EL (cell line): ENCODE measurements around the gene TGFBR3.
"Not testable (repeated sequence)": the region's sequence is repeated elsewhere in the genome, so short reads cannot be mapped to it uniquely, and the experiment has no call there.

ENCODE experiments used
- DNase-seq: peaks from one replicate; pipeline ENCODE4 v3.0.0-alpha.2; 2016

Gene TGFBR3

DNA sequence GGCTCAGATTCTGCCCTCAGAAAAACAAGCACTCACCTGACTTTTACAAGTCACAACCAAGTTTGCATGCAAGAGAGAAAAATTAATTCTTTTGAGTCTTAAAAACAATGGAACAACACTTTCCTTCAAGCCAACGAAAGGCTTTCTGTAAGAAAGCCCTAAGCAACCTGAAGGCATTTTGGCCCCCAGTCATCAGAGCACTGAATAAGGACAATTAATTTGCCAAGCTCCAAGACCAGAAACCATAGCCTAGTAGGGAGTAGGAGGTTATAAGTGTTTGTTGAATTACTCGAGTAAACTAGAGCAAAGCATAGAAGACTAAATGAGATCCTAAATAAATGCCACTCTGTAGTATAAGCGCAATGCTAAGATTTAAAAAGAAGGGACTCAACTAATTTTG is 4.7 kb downstream of the TGFBR3 start:
- no peak for DNase-seq

- no peak for DNase-seq
Measured at GRCh38 chr1:91879733-91880132, 6.2 kb downstream of the TGFBR3 start.

DNA sequence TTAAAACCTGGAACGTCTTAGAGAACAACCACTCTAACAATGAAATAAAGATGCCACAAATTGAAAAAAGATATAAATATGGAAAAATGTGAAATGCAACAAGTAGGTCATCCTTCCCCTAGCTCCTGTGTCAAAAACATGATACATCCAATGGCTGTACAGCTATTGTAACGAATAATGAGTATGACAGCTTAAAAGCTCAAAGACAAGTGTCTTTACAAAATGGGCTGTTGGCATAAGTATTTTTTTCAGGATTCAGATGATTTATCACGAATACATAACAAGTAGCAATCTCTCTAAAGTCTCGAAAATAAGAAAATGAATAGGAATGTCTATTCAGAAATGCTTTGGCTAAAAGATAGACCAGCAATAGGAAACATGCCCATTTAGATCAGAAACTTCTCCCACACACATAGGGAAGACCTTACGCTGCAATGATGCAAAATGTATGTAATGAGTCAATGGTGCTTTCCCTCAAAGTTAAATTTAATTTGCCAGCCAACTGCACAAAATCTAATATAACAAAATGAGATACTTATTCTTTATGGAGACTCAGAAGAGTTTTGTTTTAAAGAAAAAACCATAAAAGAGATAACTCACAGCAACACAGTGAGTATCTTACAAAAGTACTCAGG is 8.3 kb downstream of the TGFBR3 start:
- DNase-seq, result no peak

GRCh38 chr1:91876781-91877573 is 9.0 kb downstream of the TGFBR3 start:
- no peak for DNase-seq

DNA sequence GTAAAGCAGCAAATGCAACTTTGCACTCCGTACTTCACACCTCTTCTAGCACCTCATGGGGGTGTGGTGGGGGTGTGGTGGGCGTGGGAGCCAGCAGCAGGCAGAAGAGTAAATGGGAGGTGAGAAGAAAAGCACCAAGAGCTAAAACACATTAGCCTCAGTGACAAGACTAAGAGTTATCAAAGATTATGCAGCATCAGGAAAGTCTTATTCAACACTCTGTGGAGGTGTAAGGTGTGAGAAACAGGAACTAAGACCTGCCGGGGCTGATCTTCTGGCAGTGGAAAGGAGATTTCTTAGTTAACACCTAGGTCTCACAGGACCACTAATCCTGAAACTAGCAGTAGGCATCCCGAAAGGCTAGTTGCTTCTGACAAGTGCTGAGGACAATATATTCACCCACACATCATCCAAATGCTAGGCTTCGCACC is 9.9 kb downstream of the TGFBR3 start:
- DNase-seq, result no peak

DNA sequence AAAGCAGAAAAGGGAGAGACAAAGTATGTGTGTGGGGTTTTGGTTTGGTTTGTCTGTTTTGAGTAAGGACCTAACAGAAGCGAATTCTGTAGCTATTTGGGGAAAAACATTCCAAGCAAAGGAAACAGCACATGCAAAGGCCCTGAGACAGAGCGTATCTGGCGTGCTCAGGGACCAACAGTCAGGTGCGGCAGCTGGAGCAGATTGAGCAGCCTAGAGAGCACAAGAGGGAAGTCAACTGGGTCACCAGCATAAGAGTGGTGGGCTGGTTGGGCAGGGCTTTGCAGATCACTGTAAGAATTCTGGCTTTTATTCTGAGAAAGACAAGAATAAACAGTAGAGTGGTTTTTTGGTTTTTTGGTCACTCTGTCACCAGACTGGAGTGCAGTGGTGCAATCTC is 11.8 kb downstream of the TGFBR3 start:
- DNase-seq, result no peak

GRCh38 chr1:91872559-91873081 is 13.3 kb downstream of the TGFBR3 start:
- DNase-seq, result peak; percentile 24

- peak; percentile 21 for DNase-seq
Measured at GRCh38 chr1:91872000-91872399, 14.0 kb downstream of the TGFBR3 start.

DNA sequence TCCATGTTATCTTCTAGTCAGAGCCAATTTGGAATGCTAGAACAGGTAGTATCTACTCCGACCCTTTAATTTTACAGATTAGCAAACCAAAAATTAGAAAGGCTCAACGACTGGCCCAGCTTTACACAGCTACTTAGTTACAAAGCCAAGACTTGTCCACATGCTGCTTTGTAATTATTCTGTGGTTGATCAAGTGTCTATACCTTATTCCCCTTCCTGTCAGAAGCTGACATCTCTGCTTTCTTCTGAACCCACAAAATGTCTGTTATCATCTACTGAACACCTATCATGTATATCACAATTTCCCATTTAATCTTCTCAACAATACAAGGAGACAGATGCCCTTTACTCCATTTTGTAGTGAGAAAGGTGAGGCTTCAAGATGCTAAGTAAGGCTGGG is 15.6 kb downstream of the TGFBR3 start:
- no peak for DNase-seq

- DNase-seq, result no peak
Measured at GRCh38 chr1:91866425-91866824, 19.5 kb downstream of the TGFBR3 start.

- DNase-seq, result peak; percentile 69
Measured at GRCh38 chr1:91864017-91864700, 21.8 kb downstream of the TGFBR3 start.

DNA sequence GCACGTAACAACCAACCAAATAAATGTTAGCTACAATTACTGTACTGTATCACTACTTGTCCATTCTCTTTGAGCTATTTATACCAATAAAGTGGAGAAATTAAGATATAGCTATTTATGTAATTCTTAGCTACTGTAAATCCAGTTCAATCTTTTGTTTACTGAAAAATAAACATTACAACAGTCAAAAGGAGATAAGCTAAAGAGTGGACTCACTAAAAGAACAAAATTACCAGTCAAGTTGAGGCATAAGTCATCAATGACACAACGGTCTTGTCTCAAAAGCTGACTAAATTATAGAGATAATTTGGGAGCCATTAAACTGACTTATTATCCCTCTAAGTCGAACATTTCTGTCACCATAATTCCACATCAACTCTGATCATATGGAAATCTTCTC is 22.5 kb downstream of the TGFBR3 start:
- DNase-seq, result no peak

DNA sequence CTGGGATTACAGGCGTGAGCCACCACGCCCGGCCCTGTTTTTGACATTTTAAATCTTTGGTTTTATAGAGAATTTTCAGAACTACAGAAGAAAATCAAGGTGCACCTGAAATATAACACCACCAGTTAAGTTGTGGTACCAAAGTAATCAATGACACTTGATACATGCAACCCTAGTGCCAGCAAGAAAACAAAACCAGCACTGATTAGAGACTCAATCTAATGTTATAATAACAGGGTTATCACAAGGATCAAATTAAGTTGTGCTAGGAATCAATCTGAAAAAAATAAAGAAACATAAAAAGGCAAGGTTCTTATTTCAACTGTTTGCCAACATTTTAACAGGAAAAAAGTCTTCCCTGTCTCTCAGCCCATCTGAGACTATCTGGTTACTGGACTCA is 23.8 kb downstream of the TGFBR3 start:
- no peak for DNase-seq

GRCh38 chr1:91857557-91858239 is 28.3 kb downstream of the TGFBR3 start:
- DNase-seq, result no peak

DNA sequence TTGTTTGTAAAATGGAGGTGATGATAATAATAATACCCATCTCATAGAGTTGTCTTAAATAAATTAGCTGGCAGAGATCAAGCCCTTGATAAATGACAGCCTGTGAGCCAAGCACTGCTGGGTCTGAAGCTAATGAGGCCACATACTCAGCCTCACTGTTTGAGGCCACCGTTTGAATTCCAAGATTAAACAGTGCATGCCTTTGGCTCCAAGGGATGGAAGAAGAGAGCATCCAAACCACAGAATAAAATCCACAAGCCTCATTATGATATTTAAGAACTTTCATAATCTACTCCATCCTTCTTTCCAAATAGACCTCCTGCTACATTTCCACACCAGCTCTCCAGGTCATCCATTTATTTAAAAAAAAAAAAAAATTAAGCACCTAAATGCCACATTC is 29.0 kb downstream of the TGFBR3 start:
- no peak for DNase-seq

GRCh38 chr1:91854852-91855534 is 31.0 kb downstream of the TGFBR3 start:
- DNase-seq, result no peak

- DNase-seq, result no peak
Measured at GRCh38 chr1:91853397-91853796, 32.6 kb downstream of the TGFBR3 start.

DNA sequence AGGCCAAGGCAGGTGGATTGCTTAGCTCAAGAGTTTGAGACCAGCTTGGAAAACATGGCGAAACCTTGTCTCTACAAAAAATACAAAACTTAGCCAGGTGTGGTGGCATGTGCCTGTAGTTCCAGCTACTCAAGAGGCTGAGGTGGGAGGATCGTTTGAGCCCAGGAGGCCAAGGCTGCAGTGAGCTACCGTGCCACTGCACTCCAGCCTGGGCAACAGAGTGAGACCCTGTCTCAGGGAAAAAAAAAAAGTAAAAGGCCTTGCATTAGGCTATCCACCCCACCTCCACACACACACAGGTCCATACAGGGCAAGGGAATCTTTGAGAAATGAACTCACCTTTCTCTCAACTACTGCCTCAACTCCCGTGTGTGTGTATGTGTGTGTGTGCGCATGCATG is 33.9 kb downstream of the TGFBR3 start:
- not testable (repeated sequence) for DNase-seq

- peak; percentile 83 for DNase-seq
Measured at GRCh38 chr1:91851130-91852010, 34.6 kb downstream of the TGFBR3 start.

GRCh38 chr1:91850708-91851107 is 35.2 kb downstream of the TGFBR3 start:
- no peak for DNase-seq

DNA sequence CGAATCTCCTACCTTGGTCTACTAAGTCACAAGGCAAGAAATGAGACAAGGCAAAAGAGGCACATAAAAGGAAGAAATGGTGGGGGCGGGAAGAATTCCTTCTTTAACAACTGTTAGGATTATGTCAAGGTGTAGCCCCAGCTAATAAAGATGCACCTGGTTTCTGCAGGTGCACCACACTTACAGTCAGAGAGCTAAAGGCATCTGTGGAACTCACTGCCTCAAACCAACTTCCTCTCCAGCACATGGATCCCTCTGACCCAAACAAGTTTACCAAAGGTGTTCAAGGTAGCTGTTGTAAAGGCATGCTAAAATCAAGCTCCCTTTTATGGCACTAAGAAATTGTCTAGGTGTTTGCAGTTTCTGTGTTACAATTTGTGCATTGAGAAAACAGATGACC is 38.1 kb downstream of the TGFBR3 start:
- DNase-seq, result no peak

DNA sequence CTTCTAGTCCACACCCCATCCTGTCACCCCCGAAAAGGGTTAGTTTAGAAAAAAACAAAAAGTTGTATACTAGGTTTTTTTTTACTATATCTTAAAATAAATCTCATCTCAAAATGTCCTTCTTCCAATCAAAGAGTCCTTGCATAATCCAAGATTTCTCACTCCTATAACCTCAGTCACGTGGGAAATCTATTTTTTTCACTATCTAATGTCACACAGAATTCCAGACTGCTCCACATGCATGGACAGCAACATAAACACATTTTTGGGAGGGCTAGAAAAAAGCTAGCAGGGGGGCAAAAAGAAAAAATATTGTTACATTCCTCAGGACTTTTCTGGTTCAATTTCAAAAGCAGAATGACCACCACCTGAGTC is 39.3 kb downstream of the TGFBR3 start:
- DNase-seq, result no peak
